NCI-H1105 treated with DMSO at 0.1 percent for 48 hours (cell line): Measurements from ENCODE around the gene ZFAND5.

Experiments
- DNase-seq: peaks from one replicate; lab custom pipeline; 2025; lab: John Stamatoyannopoulos, UW

ZFAND5 gene

GRCh38 chr9:72322259-72322658 lies 42.7 kb downstream of the ZFAND5 start:
- DNase-seq: no peak

GRCh38 chr9:72315510-72316311 lies 49.3 kb downstream of the ZFAND5 start:
- peak; percentile 79 for DNase-seq

- peak; percentile 63 for DNase-seq
These were observed 49.9 kb downstream of the ZFAND5 start for GRCh38 chr9:72315089-72315509.

DNA sequence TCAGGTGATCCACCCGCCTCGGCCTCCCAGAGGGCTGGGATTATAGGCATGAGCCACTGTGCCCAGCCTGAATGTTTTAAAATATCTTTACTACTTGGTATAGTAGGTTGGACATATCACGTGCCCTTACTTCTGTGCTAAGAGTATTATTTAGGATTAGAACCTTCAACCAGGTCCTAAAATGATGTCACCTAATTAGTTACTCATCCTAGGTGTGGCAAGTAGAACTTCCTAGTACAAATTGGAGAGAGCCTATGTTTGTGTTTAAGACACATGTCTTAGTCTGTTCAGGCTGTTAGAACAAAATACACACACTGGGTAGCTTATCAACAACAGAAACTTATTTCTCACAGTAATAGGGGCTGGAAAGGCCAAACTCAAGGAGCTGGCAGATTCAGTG lies 51.5 kb downstream of the ZFAND5 start:
- DNase-seq: no peak

DNA sequence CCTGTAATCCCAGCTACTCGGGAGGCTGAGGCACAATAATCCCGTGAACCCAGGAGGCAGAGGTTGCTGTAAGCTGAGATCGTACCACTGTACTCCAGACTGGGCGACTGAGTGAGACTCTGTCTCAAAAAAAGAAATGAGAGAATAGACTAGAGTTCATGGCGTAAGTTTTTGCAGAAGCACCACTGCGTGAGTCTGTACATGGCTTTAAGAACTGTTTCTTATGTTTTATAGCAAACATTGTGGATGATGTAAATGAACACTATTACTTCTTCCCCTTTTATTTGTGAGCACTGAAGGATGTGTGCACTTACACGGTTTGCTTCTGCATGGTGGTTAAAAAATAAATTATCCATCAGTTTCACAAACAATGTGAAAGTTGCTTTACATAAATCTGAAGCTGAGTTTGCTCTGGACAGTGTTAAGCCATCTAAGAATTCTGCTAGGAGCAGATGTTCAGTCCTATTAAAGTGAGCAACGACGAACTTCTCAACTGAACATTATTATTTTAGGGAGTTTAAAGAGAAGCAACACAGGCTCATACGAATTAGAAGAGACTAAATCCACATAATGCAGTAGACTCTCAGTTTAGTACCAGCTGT lies 52.5 kb downstream of the ZFAND5 start:
- no peak for DNase-seq

DNA sequence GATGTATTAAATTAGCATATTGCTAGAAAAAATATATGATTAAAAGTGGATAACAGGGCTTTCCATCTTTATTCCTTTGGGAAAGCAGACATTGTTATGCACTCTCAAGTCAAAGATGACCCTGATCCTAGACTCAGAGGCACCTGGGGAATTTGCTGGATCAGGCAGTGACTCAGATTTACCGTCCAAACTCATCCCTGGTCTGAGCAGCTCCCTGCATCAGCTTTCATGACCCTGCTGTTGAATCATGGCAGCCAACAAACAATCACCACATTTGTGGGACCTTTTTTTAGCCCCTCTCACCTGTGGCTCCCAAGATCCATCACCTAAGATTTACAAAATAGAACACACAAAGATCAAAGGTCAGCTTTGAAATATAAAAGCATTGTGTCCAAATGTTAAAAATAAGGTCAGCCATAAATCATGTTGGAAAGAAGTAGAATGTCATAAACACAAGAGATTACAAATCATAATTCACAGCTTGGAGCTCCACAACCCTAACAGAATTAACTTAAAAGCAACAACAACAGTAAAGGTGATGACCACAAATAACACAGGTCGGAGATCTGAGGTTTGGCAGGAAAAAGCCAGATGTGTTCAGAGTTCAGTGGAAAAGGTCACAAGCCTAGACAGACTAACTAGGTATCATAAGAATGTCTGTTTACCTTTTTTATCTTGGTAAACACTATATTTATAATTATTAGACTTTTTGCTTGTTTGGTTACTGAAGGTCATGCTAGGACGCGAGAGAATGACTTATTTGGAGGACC lies 55.5 kb downstream of the ZFAND5 start:
- DNase-seq: no peak

DNA sequence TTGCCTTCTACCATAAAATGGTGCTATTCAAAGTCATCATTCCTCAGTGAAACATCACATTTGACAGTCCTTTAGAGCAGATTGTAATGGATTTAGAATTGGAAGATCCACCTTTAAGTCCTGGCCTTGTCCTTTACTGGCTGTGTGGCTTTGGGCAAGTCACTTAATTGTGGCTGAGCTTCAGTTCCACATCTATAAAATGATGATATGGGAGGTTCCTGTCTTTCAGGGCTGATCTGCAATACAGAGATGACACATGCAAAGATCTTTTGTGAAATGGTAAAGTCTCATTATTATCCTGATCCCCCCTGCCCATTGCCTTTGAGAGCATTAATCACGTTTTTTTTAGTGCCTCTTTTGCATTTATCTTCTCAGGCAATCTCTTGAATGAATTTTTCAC lies 58.2 kb downstream of the ZFAND5 start:
- DNase-seq: no peak

GRCh38 chr9:72305707-72306106 lies 59.3 kb downstream of the ZFAND5 start:
- DNase-seq: no peak

GRCh38 chr9:72305102-72305546 lies 59.9 kb downstream of the ZFAND5 start:
- no peak for DNase-seq

- DNase-seq: no peak
These were observed 60.5 kb downstream of the ZFAND5 start for GRCh38 chr9:72304538-72304937.
